ENCODE measurements around the gene TTBK2. TPM values are rescaled to one million over a fixed set of nuclear protein-coding genes. Genes with fewer than 3 reads are reported as not detected.

Gene TTBK2
- total RNA-seq, 2 donors from 2014 or later: 17.9 to 24.8 TPM

DNA sequence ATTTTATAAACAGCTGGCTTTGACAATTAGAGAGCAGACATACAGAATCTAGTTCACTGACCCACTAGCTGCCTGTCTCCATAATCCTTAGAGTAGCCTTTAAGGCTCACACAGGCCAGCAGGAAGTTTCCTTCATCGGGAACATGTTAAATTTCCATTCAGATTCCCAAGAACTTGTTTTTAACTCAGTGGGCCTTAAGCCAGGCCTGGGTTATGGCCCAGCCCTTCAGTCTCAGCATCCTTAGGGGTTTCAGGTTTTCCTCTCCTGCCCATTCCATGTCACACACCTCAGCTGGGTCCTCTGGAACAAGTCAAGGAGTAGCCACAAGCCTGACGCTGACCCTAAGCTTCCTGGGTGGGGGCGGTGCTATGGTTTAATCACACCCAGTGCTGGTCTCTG lies 198.7 kb downstream of the TTBK2 start:
- no peak for TF ChIP-seq CTCF (conservative IDR thresholded peaks at IDR 0.05)
- H3K4me3 Mint-ChIP-seq: no peak overlapping the region
- whole genome bisulfite sequencing, 2 experiments (ENCODE audit: insufficient coverage in 1 of 2, insufficient read length in 1 of 2): 56 to 60% methylated on average over 3 of the region's 3 CpGs
- no peaks in the 10 kb centered on the region for H3K27me3 ChIP-seq (ENCODE audit: control insufficient read depth, insufficient read depth, low read length, poor library complexity, severe bottlenecking)
- H3K9ac ChIP-seq (ENCODE audit: extremely low read depth, low read length, poor library complexity, severe bottlenecking): no peak overlapping the region
- peaks cover 31% of the 10 kb centered on the region for H3K36me3 Mint-ChIP-seq (ENCODE audit: low read depth)
- peak overlapping the region; percentile 76 for H3K27ac Mint-ChIP-seq
- peaks cover 11% of the 10 kb centered on the region for H3K4me1 ChIP-seq (ENCODE audit: control insufficient read depth, insufficient read depth, low read length)
- H3K4me1 Mint-ChIP-seq: peaks cover 12% of the 10 kb centered on the region
- no peak for DNase-seq
- no peaks in the 10 kb centered on the region for H3K9me3 Mint-ChIP-seq
- no peaks in the 10 kb centered on the region for H3K27me3 Mint-ChIP-seq (ENCODE audit: insufficient read depth)
- H3K9me3 ChIP-seq (ENCODE audit: control insufficient read depth, low read length): no peaks in the 10 kb centered on the region
- H3K4me3 ChIP-seq (ENCODE audit: low read length): no peak overlapping the region
- H3K36me3 ChIP-seq (ENCODE audit: control insufficient read depth, insufficient read depth, low read length): peaks cover 41% of the 10 kb centered on the region
- no peak overlapping the region for H3K27ac ChIP-seq (ENCODE audit: low read depth, low read length)

DNA sequence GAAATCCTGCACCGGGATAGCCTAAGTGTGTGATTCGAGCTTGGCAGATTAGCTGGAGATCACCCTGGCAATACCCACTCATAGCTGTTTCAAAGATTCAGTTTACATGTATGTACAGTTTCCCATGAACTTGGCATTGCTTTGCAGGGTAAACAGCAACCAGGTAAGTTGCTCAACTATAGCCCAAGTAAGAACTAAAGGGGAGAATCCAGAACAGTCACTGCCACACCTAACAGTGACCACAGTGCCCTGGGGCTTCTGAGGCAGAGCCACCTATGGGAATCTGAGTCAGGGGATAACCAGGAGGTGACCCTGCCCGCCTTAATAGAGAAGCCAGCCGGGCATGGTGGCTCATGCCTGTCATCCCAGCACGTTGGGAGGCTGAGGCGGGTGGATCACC lies 199.6 kb downstream of the TTBK2 start:
- Mint-ChIP-seq H3K9me3 (no peaks in the 10 kb centered on the region), H3K36me3 (ENCODE audit: low read depth) (peaks cover 30% of the 10 kb centered on the region), H3K4me3 (no peak overlapping the region), H3K27ac (no peak overlapping the region), H3K4me1 (peaks cover 12% of the 10 kb centered on the region), H3K27me3 (ENCODE audit: insufficient read depth) (no peaks in the 10 kb centered on the region)
- no peak for TF ChIP-seq CTCF (conservative IDR thresholded peaks at IDR 0.05)
- Histone ChIP-seq H3K4me3 (ENCODE audit: low read length) (no peak overlapping the region), H3K9ac (ENCODE audit: extremely low read depth, low read length, poor library complexity, severe bottlenecking) (no peak overlapping the region), H3K4me1 (ENCODE audit: control insufficient read depth, insufficient read depth, low read length) (peaks cover 11% of the 10 kb centered on the region), H3K9me3 (ENCODE audit: control insufficient read depth, low read length) (no peaks in the 10 kb centered on the region), H3K27ac (ENCODE audit: low read depth, low read length) (no peak overlapping the region), H3K27me3 (ENCODE audit: control insufficient read depth, insufficient read depth, low read length, poor library complexity, severe bottlenecking) (no peaks in the 10 kb centered on the region), H3K36me3 (ENCODE audit: control insufficient read depth, insufficient read depth, low read length) (peaks cover 32% of the 10 kb centered on the region)
- 83% methylated on average over 6 of the region's 6 CpGs; no CpG with 5 or more reads in 1 of the 2 experiments for WGBS, 2 experiments (ENCODE audit: insufficient coverage in 1 of 2, insufficient read length in 1 of 2)
- DNase-seq: no peak

GRCh38 chr15:42720071-42720470 lies 200.5 kb downstream of the TTBK2 start:
- no peak overlapping the region for H3K4me3 Mint-ChIP-seq
- Histone ChIP-seq H3K27ac (ENCODE audit: low read depth, low read length) (no peak overlapping the region), H3K27me3 (ENCODE audit: control insufficient read depth, insufficient read depth, low read length, poor library complexity, severe bottlenecking) (no peaks in the 10 kb centered on the region), H3K4me3 (ENCODE audit: low read length) (no peak overlapping the region), H3K9me3 (ENCODE audit: control insufficient read depth, low read length) (no peaks in the 10 kb centered on the region), H3K4me1 (ENCODE audit: control insufficient read depth, insufficient read depth, low read length) (peaks cover 11% of the 10 kb centered on the region), H3K9ac (ENCODE audit: extremely low read depth, low read length, poor library complexity, severe bottlenecking) (no peak overlapping the region), H3K36me3 (ENCODE audit: control insufficient read depth, insufficient read depth, low read length) (peaks cover 25% of the 10 kb centered on the region)
- no peaks in the 10 kb centered on the region for H3K27me3 Mint-ChIP-seq (ENCODE audit: insufficient read depth)
- peaks cover 21% of the 10 kb centered on the region for H3K36me3 Mint-ChIP-seq (ENCODE audit: low read depth)
- H3K4me1 Mint-ChIP-seq: peaks cover 14% of the 10 kb centered on the region
- WGBS, 2 experiments (ENCODE audit: insufficient coverage in 1 of 2, insufficient read length in 1 of 2): 94 to 100% methylated on average over 1 to 3 of the region's 3 CpGs
- H3K27ac Mint-ChIP-seq: no peak overlapping the region
- no peaks in the 10 kb centered on the region for H3K9me3 Mint-ChIP-seq
- no peak for DNase-seq
- no peak for TF ChIP-seq CTCF (conservative IDR thresholded peaks at IDR 0.05)
